Activated T-cell treated with anti-CD3 and anti-CD28 coated beads for 4 hours (primary cell): Measurements from ENCODE around the gene ZMYM4.
"Not testable (repeated sequence)": the region's sequence is repeated elsewhere in the genome, so short reads cannot be mapped to it uniquely, and the experiment has no call there.

Source experiments
- DNase-seq: peaks from one replicate; pipeline ENCODE4 v3.0.0-alpha.2; 2020

ZMYM4 gene

GRCh38 chr1:35268282-35269200, at the start of gene ZMYM4:
TSS of gene ZMYM4 (plus strand) at chr1:35268709. CDS start at chr1:35269047, 338 bp downstream.
- DNase-seq = peak; percentile 81

DNA sequence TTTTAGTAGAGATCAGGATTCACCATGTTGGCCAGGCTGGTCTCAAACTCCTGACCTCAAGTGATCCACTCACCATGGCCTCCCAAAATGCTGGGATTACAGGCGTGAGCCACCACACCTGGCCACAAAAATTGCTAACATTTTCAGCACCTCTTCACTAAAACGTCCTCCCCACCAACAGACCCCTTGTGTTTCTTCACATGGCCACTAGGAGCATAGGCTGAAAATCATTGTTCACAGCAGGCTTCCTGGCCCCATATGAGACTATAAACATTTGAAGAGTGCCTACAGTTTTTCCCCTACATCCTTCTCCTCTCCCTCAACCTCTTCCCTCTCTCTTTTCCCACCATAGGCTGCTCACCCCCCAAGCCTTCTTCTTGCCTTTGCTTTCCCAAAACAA, 47.5 kb upstream of the ZMYM4 start:
- no peak for DNase-seq

DNA sequence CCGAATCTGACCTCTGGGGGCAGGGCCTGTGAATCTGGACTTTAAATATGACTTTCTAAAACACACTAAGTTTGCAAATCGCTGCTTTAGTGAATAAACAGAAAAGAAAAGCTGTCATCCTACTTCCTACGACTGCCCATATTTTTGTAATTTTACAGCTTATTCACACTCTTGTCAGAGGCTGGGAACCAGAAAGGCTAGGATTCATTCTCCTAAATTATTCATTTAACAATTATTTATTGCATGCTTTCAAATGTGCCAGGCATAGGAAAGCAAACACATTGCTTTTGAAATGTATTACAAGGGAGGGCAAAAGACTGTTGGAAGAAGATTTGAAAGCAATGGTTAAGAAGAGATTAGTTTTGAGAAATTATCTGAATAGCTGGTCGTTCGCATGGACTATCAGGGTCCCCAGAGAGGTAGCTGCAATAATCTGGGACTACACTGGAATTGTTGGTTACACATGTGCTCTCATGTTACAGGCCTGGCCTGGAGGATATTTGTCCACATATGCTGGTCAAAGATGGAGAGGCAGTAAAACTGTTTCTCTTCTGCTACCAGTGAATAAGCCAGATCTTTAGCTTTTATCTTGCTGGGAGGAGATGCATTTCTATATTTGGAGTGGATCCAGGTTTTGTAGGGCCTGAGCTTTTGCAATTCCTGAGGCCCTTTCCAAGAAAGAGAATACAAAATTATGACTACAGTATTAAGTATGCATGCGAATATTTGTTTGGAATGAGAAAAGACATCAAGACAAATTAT, 46.0 kb upstream of the ZMYM4 start:
- no peak for DNase-seq

DNA sequence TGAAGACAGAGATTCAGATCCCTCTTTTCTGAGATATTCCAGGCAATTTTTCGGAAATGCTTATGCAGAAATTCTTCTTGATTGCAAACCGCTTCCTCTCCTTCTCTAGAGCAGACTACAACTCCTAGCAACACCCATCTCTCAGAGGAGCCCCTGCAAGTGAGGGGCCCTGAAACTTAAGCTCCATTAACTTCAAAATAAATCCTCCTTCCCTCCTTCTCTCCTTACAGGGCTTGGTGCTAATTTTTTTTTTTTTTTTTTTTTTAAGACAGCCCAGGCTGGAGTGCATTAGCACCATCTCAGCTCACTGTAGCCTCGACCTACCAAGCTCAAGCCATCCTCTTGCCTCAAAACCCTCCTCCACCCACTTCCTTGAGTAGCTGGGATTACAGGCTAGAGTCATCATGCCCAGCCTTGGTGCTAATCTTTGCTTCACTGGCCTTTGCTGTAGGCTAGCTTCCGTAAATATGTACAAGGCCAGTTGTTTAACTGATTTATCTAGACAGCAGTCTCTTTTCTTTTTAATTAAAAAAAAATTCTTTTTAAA, 45.4 kb upstream of the ZMYM4 start:
- DNase-seq = no peak

GRCh38 chr1:35226546-35226945, 42.0 kb upstream of the ZMYM4 start:
- no peak for DNase-seq

- DNase-seq = no peak
Observed at GRCh38 chr1:35229587-35230360, 38.7 kb upstream of the ZMYM4 start.

DNA sequence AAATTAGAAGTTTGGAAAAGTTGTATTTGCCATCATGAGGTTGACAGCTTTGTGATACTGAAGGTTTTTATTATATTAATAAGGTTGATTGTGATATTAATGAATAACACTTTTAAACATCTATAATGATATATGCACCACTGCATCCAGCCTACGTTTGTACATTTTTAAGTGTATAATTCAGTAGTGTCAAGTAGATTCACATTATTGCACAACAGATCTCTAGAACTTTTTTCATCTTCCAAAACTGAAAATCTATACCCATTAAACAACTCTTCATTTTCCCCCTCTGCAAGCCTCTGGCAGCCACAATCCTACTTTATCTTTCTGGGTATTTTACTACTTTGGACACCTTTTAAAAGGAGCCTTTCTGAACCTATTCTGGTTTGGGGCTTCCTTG, 37.2 kb upstream of the ZMYM4 start:
- DNase-seq = no peak

DNA sequence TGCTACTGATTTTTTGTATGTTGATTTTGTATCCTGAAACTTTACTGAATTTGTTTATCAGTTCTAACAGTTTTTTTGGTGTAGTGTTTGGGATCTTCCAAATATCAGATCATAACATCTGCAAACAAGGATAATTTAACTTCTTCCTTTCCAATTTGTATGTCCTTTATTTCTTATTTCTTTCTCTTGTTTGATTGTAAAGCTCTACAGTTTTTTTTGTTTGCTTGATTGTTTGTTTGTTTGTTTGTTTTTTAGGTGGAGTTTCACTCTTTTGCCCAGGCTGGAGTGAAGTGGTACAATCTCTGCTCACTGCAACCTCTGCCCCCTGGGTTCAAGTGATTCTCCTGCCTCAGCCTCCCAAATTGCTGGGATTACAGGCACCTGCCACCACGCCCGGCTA, 31.7 kb upstream of the ZMYM4 start:
- DNase-seq = not testable (repeated sequence)

DNA sequence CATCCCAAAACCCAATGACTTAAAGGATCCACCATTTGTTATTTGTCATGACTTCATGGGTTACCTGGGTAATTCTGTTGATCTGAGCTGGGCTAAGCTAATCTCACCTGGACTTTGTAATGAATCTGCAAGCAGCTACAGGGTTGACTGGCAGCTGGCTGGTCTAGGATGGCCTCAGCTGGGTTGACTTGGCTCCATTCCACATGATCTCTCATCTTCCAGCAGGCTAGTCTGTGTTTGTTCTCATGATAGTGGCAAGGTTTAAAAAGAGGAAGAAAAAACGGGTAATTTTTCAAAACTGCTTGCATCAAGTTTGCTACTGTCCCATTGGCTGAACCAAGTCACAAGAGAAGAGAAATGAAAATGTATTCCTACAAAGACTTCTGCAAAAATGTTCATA, 24.8 kb upstream of the ZMYM4 start:
- no peak for DNase-seq

- no peak for DNase-seq
Observed at GRCh38 chr1:35247256-35247655, 21.3 kb upstream of the ZMYM4 start.

DNA sequence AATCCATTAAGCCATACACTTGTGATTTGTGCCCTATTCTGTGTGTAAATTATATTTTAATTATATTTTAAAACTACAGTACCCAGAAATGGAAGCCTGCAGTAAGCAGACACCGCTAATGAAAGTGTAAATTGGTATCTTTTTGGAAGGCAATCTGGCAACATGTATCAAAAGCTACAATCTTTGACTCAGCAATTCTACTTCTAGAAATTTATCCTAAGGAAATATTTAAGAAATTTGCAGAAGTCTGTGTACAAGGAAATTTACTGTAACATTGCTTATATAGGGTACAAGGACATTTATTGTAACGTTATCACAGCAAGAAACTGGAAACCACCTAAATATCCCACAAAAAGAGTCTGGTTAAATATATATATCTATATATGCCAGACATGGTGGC, 14.6 kb upstream of the ZMYM4 start:
- no peak for DNase-seq

DNA sequence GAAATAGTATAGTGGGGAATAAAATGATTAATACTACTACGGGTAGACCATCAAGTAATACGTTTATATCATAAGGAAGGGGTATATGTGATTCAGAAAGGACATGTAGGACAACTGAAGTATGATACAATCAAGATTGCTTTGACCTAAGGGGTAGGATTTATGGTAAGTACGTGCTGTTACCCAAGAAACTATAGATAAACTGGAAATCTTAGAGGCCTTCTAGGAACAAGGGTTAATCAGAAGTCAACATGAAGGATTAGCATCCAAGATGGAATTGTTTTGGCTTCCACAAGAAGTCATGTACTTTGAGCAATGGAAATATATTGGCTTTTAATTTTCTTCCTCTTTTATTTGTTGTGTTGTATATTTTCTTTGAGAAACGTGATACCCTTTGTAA, 13.2 kb upstream of the ZMYM4 start:
- no peak for DNase-seq

DNA sequence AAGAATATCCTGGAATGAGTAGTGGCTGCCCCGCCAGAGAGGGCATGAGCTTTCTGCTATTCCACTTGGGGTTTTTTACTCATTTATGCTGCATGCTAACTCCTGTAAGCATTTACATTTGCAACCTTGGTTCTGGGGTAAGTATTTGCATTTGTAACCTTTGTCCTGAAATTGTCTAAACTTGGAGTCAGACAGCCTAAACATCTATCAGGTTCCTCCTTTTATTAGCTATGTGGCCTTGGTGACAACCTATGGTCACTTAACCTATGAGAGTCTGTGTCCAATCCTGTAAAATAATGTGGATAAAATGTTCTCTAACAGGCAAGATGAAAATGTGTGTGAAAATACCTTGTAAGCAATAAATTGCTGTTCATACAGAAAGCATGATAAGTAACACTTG, 8.9 kb upstream of the ZMYM4 start:
- DNase-seq = no peak

GRCh38 chr1:35261412-35262120, 6.9 kb upstream of the ZMYM4 start:
- DNase-seq = no peak

DNA sequence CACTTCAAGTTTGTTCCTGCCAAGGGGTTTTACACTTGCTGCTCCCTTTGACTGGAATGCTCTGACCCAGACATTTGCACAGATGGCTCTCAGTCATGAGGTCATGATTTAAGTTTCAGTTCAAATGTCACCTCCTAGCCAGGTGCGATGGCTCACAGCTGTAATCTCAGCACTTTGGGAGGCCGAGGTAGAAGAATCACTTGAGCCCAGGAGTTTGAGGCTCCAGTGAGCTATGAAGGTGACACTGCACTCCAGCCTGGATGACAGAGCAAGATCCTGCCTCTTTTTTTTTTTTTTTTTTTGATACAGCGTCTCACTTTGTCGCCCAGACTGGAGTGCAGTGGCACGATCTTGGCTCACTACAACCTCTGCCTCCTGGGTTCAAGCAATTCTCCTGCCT, 4.5 kb upstream of the ZMYM4 start:
- no peak for DNase-seq

DNA sequence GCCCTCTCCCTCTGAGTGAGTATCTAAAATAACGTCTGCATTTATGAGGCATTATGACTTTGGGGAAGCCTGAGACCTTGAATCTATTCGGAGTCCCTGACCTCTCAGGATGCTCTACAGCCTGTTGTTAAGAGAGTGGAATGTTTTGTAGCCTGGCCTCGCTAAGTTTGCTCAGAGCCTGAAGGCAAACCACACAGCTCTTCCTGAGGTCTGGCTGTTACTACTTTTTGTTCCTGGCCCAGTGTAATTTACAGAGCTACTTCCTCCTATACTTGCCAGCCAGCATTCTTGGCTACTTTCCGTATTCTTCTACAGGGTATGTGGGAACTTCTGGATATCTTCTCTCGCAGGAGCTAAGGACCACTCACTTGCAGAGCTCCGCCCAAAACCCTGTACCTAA, 3.6 kb upstream of the ZMYM4 start:
- no peak for DNase-seq

DNA sequence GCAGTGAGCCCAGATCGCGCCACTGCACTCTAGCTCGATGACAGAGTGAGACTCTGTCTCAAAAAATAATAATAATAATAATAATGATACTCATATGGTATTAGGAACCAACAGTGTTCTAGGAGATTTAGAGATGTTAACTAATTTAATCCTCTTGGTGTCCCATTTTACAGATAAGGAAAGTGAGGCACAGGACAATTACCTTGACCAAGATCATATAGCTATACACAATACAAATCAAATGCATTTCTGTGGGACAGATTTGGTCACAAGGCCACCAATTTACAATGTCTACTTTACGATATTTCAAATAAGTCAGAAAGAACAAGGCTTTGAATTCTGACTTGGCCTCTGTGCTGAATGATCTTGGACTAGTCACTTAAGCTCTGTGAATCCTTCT, 2.2 kb upstream of the ZMYM4 start:
- no peak for DNase-seq

GRCh38 chr1:35269201-35269988, 886 bp downstream of the ZMYM4 start:
- no peak for DNase-seq

- DNase-seq = no peak
Observed at GRCh38 chr1:35269989-35270289, 1.4 kb downstream of the ZMYM4 start.

DNA sequence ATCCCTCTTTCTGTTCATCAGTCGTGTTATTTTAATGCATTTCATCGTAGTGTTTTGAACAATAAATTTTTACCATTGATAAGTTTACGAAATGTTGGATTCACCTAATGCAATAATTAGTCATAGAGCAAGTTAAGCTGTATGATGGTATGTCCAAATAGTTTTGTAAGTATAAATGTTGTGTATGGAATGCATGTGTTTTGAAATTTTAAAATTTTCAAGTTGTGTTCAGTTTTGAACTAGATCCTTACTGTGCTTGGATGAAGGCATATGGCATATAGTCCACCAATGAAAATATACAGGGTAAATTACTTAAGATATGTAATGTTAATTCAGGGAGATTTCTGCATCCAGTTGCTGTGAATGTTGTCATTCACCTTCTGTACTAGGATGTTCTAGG, 2.3 kb downstream of the ZMYM4 start:
- DNase-seq = no peak

DNA sequence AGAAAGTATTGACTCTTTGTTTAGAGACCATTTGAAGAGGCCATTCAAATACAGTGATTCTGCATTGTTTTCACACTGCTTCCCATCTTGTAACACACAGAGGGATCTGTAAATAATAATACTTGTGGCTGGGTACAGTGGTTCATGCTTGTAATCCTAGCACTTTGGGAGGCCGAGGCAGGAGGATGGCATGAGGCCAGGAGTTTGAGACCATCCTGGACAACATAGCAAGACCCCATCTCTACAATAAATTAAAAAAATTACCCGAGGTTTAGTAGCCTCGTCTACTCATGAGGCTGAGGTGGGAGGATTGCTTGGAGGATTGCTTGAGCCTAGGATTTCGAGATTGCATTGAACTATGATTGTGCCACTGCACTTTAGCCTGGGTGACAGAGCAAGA, 5.7 kb downstream of the ZMYM4 start:
- no peak for DNase-seq
